Measurements from ENCODE around the gene BANF2.
"Not testable (repeated sequence)": the region's sequence is repeated elsewhere in the genome, so short reads cannot be mapped to it uniquely, and the experiment has no call there.

Gene BANF2

GRCh38 chr20:17655286-17655651 is 44.5 kb upstream of the BANF2 start:
- Histone ChIP-seq H3K9ac (no peak overlapping the region), H3K4me1 (peaks cover 37 to 68% (median 60%) of the 10 kb centered on the region in 10 experiments), H4K20me1 (peaks cover 0 to 88% (median 37%) of the 10 kb centered on the region in 11 experiments; a peak in 12 of 22 replicates), H3K4me3 (no peak overlapping the region), H3K9me3 (replicated peaks in 1 of 11) (peaks cover 9 to 24% (median 19%) of the 10 kb centered on the region in 11 experiments), H3K27ac (peak overlapping the region in 2 of 11 experiments; percentile 3 to 29; a peak in 1 of 22 replicates), H3K36me3 (peaks cover 45 to 66% (median 62%) of the 10 kb centered on the region in 11 experiments), H3K27me3 (no peaks in the 10 kb centered on the region), H3K4me2 (peak overlapping the region in 1 of 11 experiments; percentile 87; a peak in 1 of 22 replicates)
- no peak for TF ChIP-seq Cebpa-rat (IDR thresholded peaks at IDR 0.05)

- peaks cover 47 to 73% (median 63%) of the 10 kb centered on the region in 11 experiments for H3K36me3 ChIP-seq
- no peak overlapping the region for H3K9ac ChIP-seq
- 0 out of 22 replicates have a peak overlapping the region, but pooled peaks of 2 of the 11 experiments have one; percentile 7 to 29 for H3K27ac ChIP-seq
- no peak overlapping the region for H3K4me3 ChIP-seq
- H3K27me3 ChIP-seq: no peaks in the 10 kb centered on the region
- no peak for TF ChIP-seq Cebpa-rat (IDR thresholded peaks at IDR 0.05)
- peaks cover 0 to 88% (median 43%) of the 10 kb centered on the region in 11 experiments; a peak in 13 of 22 replicates for H4K20me1 ChIP-seq
- peaks cover 9 to 25% (median 19%) of the 10 kb centered on the region in 11 experiments for H3K9me3 ChIP-seq (replicated peaks in 1 of 11)
- peaks cover 34 to 68% (median 60%) of the 10 kb centered on the region in 10 experiments for H3K4me1 ChIP-seq
- H3K4me2 ChIP-seq: no peak overlapping the region
Observed at GRCh38 chr20:17655865-17656479, 43.8 kb upstream of the BANF2 start.

GRCh38 chr20:17657079-17657825 is 42.5 kb upstream of the BANF2 start:
- H4K20me1 ChIP-seq: peaks cover under 1 to 88% (median 46%) of the 10 kb centered on the region in 11 experiments; a peak in 13 of 22 replicates
- TF ChIP-seq Cebpa-rat (IDR thresholded peaks at IDR 0.05): no peak
- no peak overlapping the region for H3K9ac ChIP-seq
- H3K4me2 ChIP-seq: 0 out of 22 replicates have a peak overlapping the region, but pooled peaks of 1 of the 11 experiments have one; percentile 5
- peak overlapping the region in 1 of 11 experiments; percentile 5; a peak in 1 of 22 replicates for H3K27ac ChIP-seq
- H3K4me3 ChIP-seq: no peak overlapping the region
- H3K36me3 ChIP-seq: peaks cover 47 to 73% (median 63%) of the 10 kb centered on the region in 11 experiments
- peaks cover 9 to 25% (median 19%) of the 10 kb centered on the region in 11 experiments for H3K9me3 ChIP-seq (replicated peaks in 1 of 11)
- peaks cover 34 to 68% (median 60%) of the 10 kb centered on the region in 10 experiments for H3K4me1 ChIP-seq
- H3K27me3 ChIP-seq: no peaks in the 10 kb centered on the region

- peaks cover 34 to 68% (median 60%) of the 10 kb centered on the region in 10 experiments for H3K4me1 ChIP-seq
- H3K27ac ChIP-seq: no peak overlapping the region
- no peak for TF ChIP-seq Cebpa-rat (IDR thresholded peaks at IDR 0.05)
- peaks cover 47 to 73% (median 63%) of the 10 kb centered on the region in 11 experiments for H3K36me3 ChIP-seq
- peaks cover 8 to 88% (median 47%) of the 10 kb centered on the region in 11 experiments; a peak in 17 of 22 replicates for H4K20me1 ChIP-seq
- no peak overlapping the region for H3K9ac ChIP-seq
- H3K9me3 ChIP-seq (replicated peaks in 1 of 11): peaks cover 9 to 25% (median 19%) of the 10 kb centered on the region in 11 experiments
- 0 out of 22 replicates have a peak overlapping the region, but pooled peaks of 1 of the 11 experiments have one; percentile 5 for H3K4me2 ChIP-seq
- no peak overlapping the region for H3K4me3 ChIP-seq
- H3K27me3 ChIP-seq: no peaks in the 10 kb centered on the region
Observed at GRCh38 chr20:17657898-17658647, 41.7 kb upstream of the BANF2 start.

GRCh38 chr20:17658648-17658993 is 41.1 kb upstream of the BANF2 start:
- Histone ChIP-seq H3K9me3 (replicated peaks in 1 of 11) (peaks cover 9 to 25% (median 19%) of the 10 kb centered on the region in 11 experiments), H3K36me3 (peaks cover 47 to 73% (median 63%) of the 10 kb centered on the region in 11 experiments), H3K4me1 (peaks cover 34 to 68% (median 60%) of the 10 kb centered on the region in 10 experiments), H3K9ac (no peak overlapping the region), H4K20me1 (peaks cover 13 to 88% (median 49%) of the 10 kb centered on the region in 11 experiments; a peak in 18 of 22 replicates), H3K27ac (peak overlapping the region in 2 of 11 experiments; percentile 6 to 68; a peak in 2 of 22 replicates), H3K27me3 (no peaks in the 10 kb centered on the region), H3K4me2 (no peak overlapping the region), H3K4me3 (no peak overlapping the region)
- TF ChIP-seq Cebpa-rat (IDR thresholded peaks at IDR 0.05): no peak

GRCh38 chr20:17659344-17659743 is 40.4 kb upstream of the BANF2 start:
- not testable (repeated sequence) for H3K4me3 ChIP-seq, H3K27me3 ChIP-seq, H3K4me2 ChIP-seq, H3K9ac ChIP-seq
- peak overlapping the region in 4 of 11 experiments; percentile 15 to 75 (median 67); a peak in 5 of 22 replicates for H3K27ac ChIP-seq
- peaks cover 47 to 67% (median 58%) of the 10 kb centered on the region in 11 experiments for H3K36me3 ChIP-seq
- peaks cover 9 to 25% (median 19%) of the 10 kb centered on the region in 11 experiments for H3K9me3 ChIP-seq (replicated peaks in 1 of 11)
- H3K4me1 ChIP-seq: peaks cover 37 to 68% (median 60%) of the 10 kb centered on the region in 10 experiments
- H4K20me1 ChIP-seq: peaks cover 18 to 88% (median 53%) of the 10 kb centered on the region in 11 experiments; a peak in 18 of 22 replicates

GRCh38 chr20:17659801-17660200 is 40.0 kb upstream of the BANF2 start:
- Histone ChIP-seq H3K9ac (no peak overlapping the region), H4K20me1 (peaks cover 21 to 88% (median 58%) of the 10 kb centered on the region in 11 experiments; a peak in 18 of 22 replicates), H3K27ac (peak overlapping the region in 4 of 11 experiments; percentile 15 to 75 (median 67); a peak in 5 of 22 replicates), H3K4me2 (peak overlapping the region in 3 of 11 experiments; percentile 79 to 86 (median 81); a peak in 3 of 22 replicates), H3K4me1 (peaks cover 42 to 69% (median 61%) of the 10 kb centered on the region in 10 experiments), H3K9me3 (replicated peaks in 1 of 11) (peaks cover 9 to 25% (median 19%) of the 10 kb centered on the region in 11 experiments), H3K36me3 (peaks cover 46 to 62% (median 55%) of the 10 kb centered on the region in 11 experiments), H3K27me3 (no peaks in the 10 kb centered on the region), H3K4me3 (no peak overlapping the region)
- TF ChIP-seq Cebpa-rat (IDR thresholded peaks at IDR 0.05): no peak

GRCh38 chr20:17660667-17661066 is 39.1 kb upstream of the BANF2 start:
- no peaks in the 10 kb centered on the region for H3K27me3 ChIP-seq
- peaks cover 9 to 25% (median 19%) of the 10 kb centered on the region in 11 experiments for H3K9me3 ChIP-seq (replicated peaks in 1 of 11)
- no peak for TF ChIP-seq Cebpa-rat (IDR thresholded peaks at IDR 0.05)
- no peak overlapping the region for H3K4me3 ChIP-seq
- H3K9ac ChIP-seq: peak overlapping the region in 3 of 11 experiments; percentile 43 to 65 (median 58); a peak in 2 of 22 replicates
- H3K27ac ChIP-seq: peak overlapping the region in 7 of 11 experiments; percentile 13 to 75 (median 63); a peak in 7 of 22 replicates
- peaks cover 51 to 71% (median 65%) of the 10 kb centered on the region in 10 experiments for H3K4me1 ChIP-seq
- H3K4me2 ChIP-seq: peak overlapping the region in 10 of 11 experiments; percentile 70 to 90 (median 82); a peak in 18 of 22 replicates
- peaks cover 42 to 54% (median 47%) of the 10 kb centered on the region in 11 experiments for H3K36me3 ChIP-seq
- peaks cover 17 to 88% (median 64%) of the 10 kb centered on the region in 11 experiments; a peak in 18 of 22 replicates for H4K20me1 ChIP-seq

Data from BLaER1 treated with 17β-estradiol and CSF1 and Interleukin-3, amounts not matched to agents 10 nM and 100 nM (cell line).